ENCODE results near the gene C17orf50.

C17orf50 gene

GRCh38 chr17:35791681-35792350, 31.1 kb downstream of the C17orf50 start:
- no peak for DNase-seq

GRCh38 chr17:35793257-35793656, 32.6 kb downstream of the C17orf50 start:
- no peak for DNase-seq

DNA sequence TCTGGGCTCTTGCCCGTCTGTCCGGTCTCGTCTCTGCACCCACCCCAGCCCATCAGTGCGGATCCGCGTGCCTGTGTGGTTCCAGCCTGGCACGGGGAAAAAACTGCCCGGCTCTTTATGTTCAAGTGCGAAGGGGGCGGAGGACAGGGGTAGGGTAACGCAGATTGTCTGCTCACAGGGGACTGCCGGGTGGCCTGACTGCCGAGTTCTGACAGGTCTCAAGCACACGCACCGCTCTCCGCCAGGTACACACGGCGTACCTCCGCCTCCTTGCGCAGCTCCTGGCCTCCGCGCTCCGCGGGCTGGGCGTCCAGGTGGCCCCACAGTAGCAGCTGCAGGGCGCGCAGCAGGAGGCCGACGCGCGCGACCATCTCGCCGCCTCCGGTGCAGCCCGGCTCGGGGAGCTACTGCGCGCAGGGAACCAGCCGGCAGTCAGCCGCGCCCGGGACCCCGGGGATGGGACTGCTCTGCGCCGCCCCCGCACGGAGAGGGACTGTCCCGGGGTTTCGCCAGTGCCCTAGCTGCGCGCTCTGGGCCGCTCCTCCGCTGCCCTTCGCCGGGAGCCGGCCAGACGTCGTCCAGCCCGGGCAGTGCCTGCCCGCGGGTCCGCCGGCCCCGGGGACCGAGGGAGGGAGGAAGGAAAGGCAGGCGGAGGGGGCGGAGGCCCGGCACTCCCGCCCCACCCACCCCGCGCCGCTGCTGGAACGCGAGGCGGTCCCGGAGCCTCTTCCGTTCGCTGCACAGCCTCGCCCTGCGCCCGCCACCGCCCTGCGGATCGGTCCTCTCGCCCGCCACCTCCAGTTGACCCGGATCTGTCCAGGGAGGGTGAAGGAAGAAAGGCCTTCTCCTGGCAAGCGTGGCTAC, 34.6 kb downstream of the C17orf50 start, which contains the start of gene MMP28:
MMP28 (minus strand) TSS at position 635 of the 864 bp plus-strand sequence; CDS start at position 371, 264 bp downstream.
- peak in 1 of 2 donors; percentile 22 for DNase-seq

- DNase-seq, result no peak
Measured at GRCh38 chr17:35795871-35796265, 35.2 kb downstream of the C17orf50 start.

DNA sequence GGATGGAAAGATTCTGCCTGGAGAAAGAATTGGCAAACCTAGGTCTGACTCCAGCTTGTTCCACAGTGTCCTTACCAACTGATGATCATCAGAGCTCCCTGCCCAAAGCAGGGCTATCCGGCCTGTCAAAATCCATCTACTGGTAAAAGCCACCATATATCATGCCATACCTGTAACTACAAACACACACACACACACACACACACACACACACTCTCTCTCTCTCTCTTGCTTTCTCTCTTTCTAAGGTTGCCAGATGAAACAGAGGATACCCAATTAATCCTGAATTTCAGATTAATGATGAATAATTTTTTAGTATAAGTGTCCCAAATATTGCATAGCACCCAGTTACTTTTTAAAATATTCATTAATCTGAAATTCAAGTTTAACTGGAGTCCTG, 36.3 kb downstream of the C17orf50 start:
- DNase-seq, result no peak

GRCh38 chr17:35797370-35797769, 36.7 kb downstream of the C17orf50 start:
- no peak for DNase-seq

DNA sequence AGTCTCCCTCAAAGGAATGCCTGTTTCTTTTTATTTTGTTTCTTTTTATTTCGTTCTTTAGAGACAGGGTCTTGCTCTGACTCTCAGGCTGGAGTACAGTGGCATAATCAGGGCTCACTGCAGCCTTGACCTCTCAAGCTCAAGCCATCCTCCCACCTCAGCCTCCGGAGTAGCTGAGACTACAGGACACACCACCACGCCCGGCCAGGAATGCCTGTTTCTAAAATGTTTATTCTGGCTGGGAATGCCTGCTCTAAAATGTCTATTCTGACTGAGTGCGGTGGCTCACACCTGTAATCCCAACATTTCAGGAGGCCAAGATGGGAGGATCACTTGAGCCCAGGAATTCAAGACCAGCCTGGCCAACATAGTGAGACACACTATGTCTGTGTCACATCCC, 37.2 kb downstream of the C17orf50 start:
- DNase-seq, result no peak

- DNase-seq, result no peak
Measured at GRCh38 chr17:35799942-35800341, 39.3 kb downstream of the C17orf50 start.

DNA sequence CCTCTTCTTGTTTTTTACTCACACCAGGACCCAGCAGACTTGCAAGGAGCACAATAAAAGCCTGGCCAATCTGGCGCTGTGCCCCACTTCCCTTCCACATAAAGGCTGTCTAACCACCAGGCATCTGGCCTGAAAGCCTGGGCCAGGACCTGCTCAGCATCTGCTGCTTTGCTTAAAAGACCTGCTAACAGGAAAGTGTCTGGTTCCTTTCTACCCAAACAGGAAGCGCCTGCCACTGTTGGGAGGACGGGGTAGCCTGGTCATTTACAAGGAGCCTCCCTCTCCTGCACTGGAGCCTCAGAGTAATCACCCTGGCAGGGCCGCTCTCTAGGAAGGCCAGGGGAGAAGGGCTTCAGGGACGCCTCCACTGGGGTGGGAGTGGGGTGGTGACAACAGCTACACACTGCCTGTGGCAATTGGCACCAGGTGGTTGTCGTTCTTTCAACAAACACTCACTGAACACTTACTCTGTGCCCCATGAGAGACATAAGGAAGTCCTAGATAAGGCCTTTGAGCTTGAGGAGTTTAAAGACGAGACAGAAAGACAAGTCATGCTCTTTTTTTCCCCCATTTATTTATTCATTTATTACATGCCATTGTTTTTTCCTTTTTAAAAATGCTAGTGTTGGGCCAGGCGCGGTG, 41.0 kb downstream of the C17orf50 start:
- peak in 1 of 2 donors; percentile 58 for DNase-seq

DNA sequence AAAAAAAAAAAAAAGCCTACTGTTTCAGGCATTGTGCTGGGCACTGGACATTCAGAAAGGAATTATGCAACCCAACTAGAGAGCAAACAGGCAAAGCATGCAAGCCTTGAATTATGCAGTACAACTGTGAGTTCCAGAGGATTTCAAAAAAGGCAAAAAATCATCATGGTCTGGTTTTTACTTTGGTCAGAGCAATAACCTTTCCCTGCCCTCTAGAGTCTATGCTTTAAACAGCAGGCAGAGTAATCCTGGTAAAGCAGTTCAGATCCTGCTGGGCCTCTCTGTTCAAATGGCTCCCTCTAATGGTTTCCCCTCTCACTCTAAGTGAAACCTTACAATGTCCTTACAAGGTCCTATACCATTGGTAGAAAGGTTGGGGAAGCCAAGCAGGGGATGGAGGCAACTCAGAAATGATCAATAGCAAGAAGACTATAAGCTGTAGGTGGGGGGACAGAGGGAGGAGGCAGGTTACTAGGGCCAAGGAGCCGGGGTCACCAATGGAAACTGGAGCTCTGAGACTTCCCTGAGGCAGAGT, 44.0 kb downstream of the C17orf50 start:
- DNase-seq, result peak; percentile 65 to 84

DNA sequence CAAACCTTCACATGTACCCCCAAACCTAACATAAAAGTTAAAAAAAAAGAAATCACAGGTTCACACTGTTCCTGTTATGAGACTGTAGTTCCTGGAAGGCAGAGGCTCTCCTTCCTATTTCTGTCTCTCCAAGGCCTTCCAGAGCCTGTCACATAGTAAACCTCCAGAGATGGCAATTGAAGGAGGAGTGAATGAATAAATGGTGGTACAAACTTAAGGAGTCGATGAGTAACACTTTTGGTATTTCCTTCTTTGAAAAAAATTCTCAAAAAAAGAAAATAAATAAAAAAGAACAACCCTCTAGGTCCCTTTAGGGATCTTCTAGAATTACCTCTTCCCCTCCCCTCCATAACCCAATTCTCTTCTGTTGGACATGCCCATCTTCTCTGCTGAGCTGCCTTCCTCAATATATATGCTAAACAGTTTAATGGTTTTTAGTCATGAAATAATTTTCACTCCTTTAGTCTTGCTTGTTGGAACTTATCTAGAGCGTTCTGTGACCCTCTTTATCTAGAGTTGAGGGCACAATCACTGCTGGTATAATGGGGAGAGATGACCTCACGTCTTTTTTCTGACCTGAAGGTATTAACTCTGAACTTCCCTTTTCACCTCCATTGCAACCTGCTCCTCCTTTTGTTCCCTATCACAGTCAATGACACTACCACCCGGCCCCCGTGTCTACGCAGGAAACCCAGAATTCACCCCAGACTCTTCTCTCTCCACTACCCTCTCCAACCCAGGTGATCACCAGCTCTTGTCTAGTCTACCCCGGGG, 46.9 kb downstream of the C17orf50 start:
- no peak for DNase-seq

GRCh38 chr17:35808240-35808961, 47.7 kb downstream of the C17orf50 start:
- DNase-seq, result no peak

DNA sequence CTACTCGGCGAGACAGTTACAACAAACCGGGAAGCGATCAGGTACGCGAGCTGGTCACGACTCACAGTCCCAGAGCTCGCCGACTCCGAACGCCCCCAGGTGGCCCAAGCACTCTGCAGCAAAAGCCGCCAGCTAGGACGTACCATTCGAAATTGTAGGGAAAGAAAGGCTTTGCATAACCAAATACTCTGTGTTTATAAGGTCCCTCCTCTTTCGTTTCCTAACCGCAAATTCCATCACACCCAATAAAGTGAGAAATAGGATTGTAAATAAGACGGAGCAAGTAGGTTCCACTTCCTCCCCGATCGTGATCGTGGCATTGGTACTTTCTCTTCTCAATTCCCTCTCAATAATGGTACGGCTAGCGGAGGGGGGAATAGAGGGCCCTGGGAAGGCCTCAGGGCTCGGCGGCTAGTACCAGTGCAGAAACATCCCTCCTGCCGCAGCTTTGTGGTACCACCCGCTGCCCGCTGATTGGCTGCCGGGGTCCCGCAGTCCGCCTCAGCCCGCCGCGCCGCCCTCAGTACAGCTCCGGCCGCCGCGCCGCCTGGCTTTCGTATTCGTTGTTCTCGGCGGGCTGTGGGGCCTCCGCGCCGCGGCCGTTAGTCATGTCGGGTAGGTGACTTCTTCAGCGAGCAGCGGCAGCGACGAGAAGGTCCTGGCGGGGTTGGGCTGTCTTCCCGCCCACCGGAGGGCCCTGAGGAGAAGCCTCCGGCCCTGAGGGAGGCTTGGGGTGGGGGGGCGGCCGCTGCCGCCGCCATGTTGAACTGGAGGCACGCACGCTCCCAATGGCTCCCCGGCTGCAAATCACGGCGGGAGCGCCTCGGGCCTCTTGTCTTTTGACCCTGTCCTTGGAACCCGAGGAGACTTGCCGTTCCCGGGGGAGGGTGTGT, 48.5 kb downstream of the C17orf50 start, which contains the start of gene TAF15:
TAF15 (plus strand) TSS at position 523 of the 893 bp plus-strand sequence; CDS start at position 609, 86 bp downstream.
- peak; percentile 97 to 98 for DNase-seq

- DNase-seq, result no peak
Measured at GRCh38 chr17:35809855-35810461, 49.3 kb downstream of the C17orf50 start.

DNA sequence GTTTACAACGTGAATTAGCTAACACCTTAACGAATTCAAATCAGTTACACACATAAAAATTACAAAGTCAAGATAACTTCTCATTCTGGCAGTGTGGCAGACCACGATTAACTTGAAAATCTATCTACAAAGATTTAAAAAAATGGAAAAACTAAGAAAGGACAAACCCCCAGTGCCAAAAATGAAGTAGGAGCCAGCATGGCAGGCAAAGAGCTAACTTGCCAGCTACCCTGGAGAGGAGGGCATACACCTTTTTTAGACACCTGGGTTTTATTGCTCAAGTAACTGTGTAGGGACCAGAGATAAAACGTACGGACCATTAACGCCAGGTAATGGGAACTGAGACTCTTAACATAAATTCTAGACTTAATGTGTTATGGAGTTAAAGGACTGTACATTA, 51.1 kb downstream of the C17orf50 start:
- DNase-seq, result no peak

- DNase-seq, result no peak
Measured at GRCh38 chr17:35812456-35812855, 51.8 kb downstream of the C17orf50 start.

Data from CD4-positive, alpha-beta T cell treated with Interleukin-4 for 1 hour (primary cell).